ENCODE data around the gene OSER1.

OSER1 gene

DNA sequence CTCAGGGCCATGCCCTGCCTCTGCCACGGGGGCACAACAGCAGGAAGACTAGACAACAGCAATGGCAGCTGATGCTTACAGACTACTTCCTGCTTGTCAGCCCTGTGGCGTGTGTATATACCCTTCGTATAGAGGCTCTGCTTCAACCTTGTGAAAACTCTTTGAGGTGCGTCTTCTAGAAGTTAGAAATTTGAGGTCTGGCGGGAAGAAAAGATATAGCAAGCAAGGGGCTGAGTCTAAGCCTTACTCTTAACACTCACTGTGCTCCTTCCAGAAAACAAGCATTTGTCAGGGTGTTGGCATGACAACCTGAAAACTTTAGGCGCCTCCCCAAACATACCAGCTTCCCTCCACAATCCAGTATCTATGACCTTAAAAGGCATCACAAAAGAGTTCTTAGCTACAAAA is 56.9 kb downstream of the OSER1 start:
- no peak overlapping the region for H3K4ac ChIP-seq (ENCODE audit: low read depth, low read length)
- H3K27ac ChIP-seq (ENCODE audit: low read depth, low read length), result peak overlapping the region; percentile 7
- no peak overlapping the region for H3K9ac ChIP-seq (ENCODE audit: low read length)
- H4K8ac ChIP-seq (ENCODE audit: low read depth, low read length), result no peak overlapping the region
- H3K36me3 ChIP-seq (ENCODE audit: control insufficient read depth, insufficient read depth, low read length), result no peaks in the 10 kb centered on the region
- WGBS (ENCODE audit: extremely low coverage, insufficient coverage, low lambda C conversion rate), result no CpG with 5 or more reads among the region's 6 CpGs
- no peak overlapping the region for H3K18ac ChIP-seq (ENCODE audit: low read length)
- H3K4me3 ChIP-seq (ENCODE audit: low read length), result no peak overlapping the region
- H3K79me1 ChIP-seq (ENCODE audit: low read length), result no peaks in the 10 kb centered on the region
- H2BK5ac ChIP-seq (ENCODE audit: low read length), result no peak overlapping the region
- H3K23ac ChIP-seq (ENCODE audit: low read length), result no peak overlapping the region
- H4K5ac ChIP-seq (ENCODE audit: low read length), result no peak overlapping the region
- peak; percentile 87 for DNase-seq
- H2AK5ac ChIP-seq (ENCODE audit: low read length), result no peak overlapping the region
- H2BK15ac ChIP-seq (replicated peaks; ENCODE audit: low read depth), result no peak overlapping the region
- H3K4me2 ChIP-seq (ENCODE audit: low read length), result no peak overlapping the region
- H3K56ac ChIP-seq (ENCODE audit: low read length), result no peak overlapping the region
- H3K4me1 ChIP-seq (ENCODE audit: control insufficient read depth, low read depth, low read length), result no peaks in the 10 kb centered on the region
- no peaks in the 10 kb centered on the region for H3K27me3 ChIP-seq (ENCODE audit: insufficient read depth, low read length, poor library complexity)
- H2BK120ac ChIP-seq (ENCODE audit: low read depth, low read length), result no peak overlapping the region
- H3K79me2 ChIP-seq (ENCODE audit: control insufficient read depth, insufficient read depth, low read length), result no peaks in the 10 kb centered on the region

DNA sequence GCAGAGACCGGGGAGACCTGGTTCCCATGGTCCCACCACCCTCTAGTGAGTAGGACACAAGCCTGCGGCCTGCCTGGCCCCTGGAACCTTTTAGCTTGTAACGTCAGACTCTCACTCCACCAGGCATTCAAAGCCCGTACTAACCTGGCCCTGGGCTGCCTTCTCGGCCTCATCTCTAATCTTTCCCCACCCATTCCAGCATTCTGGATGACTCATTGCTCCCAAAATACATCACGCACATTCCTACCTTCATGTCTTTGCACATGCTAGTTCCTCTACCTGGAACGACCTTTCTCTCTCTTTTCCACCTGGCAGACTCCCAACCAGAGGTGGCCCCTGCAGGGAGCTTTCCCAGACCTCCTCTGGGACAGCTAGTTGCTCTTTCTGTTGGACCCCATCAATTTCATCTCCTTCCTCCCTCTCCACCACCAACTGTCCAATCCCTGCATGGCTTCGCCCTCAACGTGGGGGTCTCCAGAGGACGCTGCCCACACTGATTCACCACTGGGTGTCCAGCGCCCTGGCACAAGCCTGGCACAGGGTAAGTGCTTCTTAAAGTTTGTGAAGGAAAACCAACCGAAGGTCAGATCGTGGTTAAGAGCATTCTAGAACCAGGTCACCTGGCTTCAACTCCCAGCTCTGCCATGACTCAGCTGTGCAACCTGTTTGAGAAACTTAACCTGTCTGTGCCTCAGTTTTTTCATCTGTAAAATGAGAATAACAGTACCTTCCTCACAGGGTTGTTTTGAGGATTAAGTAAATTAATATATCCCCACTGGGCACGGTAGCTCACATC is 58.8 kb downstream of the OSER1 start:
- Histone ChIP-seq H3K36me3 (ENCODE audit: control insufficient read depth, insufficient read depth, low read length) (no peaks in the 10 kb centered on the region), H3K79me1 (ENCODE audit: low read length) (no peaks in the 10 kb centered on the region), H3K9ac (ENCODE audit: low read length) (no peak overlapping the region), H3K27ac (ENCODE audit: low read depth, low read length) (no peak overlapping the region), H3K23ac (ENCODE audit: low read length) (no peak overlapping the region), H3K4me1 (ENCODE audit: control insufficient read depth, low read depth, low read length) (no peaks in the 10 kb centered on the region), H4K5ac (ENCODE audit: low read length) (no peak overlapping the region), H3K4me3 (ENCODE audit: low read length) (no peak overlapping the region), H3K4me2 (ENCODE audit: low read length) (no peak overlapping the region), H3K79me2 (ENCODE audit: control insufficient read depth, insufficient read depth, low read length) (no peaks in the 10 kb centered on the region), H3K18ac (ENCODE audit: low read length) (no peak overlapping the region), H4K8ac (ENCODE audit: low read depth, low read length) (no peak overlapping the region), H3K4ac (ENCODE audit: low read depth, low read length) (no peak overlapping the region), H3K27me3 (ENCODE audit: insufficient read depth, low read length, poor library complexity) (no peaks in the 10 kb centered on the region), H2BK120ac (ENCODE audit: low read depth, low read length) (no peak overlapping the region), H3K56ac (ENCODE audit: low read length) (no peak overlapping the region), H2BK5ac (ENCODE audit: low read length) (no peak overlapping the region), H2BK15ac (replicated peaks; ENCODE audit: low read depth) (no peak overlapping the region), H2AK5ac (ENCODE audit: low read length) (no peak overlapping the region)
- WGBS (ENCODE audit: extremely low coverage, insufficient coverage, low lambda C conversion rate), result no CpG with 5 or more reads among the region's 14 CpGs
- DNase-seq, result peak; percentile 66

DNA sequence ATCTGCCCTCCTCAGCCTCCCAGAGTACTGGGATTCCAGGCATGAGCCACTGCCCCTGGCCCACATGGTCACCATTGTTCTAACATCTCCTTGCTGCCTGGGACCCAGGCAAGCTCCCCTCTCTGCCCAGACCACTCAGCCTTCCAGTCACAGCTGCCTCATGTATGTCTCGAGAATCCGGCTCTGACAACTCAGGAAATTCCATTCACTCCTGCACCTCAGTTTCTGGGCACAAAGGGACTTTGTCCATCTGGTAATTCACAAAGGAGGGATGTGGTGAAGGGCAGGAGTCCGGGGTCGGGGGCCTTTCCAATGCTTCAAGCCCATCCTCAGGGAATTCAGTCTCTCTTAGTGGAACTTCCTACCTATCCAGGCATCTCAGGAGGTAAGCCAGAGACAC is 64.3 kb downstream of the OSER1 start:
- no peak overlapping the region for H4K5ac ChIP-seq (ENCODE audit: low read length)
- H3K4me2 ChIP-seq (ENCODE audit: low read length), result no peak overlapping the region
- no peak overlapping the region for H3K56ac ChIP-seq (ENCODE audit: low read length)
- no peak overlapping the region for H3K27ac ChIP-seq (ENCODE audit: low read depth, low read length)
- no peak overlapping the region for H3K18ac ChIP-seq (ENCODE audit: low read length)
- no peak overlapping the region for H3K4me3 ChIP-seq (ENCODE audit: low read length)
- WGBS (ENCODE audit: extremely low coverage, insufficient coverage, low lambda C conversion rate), result no CpG with 5 or more reads among the region's 4 CpGs
- no peaks in the 10 kb centered on the region for H3K36me3 ChIP-seq (ENCODE audit: control insufficient read depth, insufficient read depth, low read length)
- H2AK5ac ChIP-seq (ENCODE audit: low read length), result no peak overlapping the region
- no peak overlapping the region for H2BK15ac ChIP-seq (replicated peaks; ENCODE audit: low read depth)
- no peaks in the 10 kb centered on the region for H3K79me2 ChIP-seq (ENCODE audit: control insufficient read depth, insufficient read depth, low read length)
- no peak for DNase-seq
- no peak overlapping the region for H4K8ac ChIP-seq (ENCODE audit: low read depth, low read length)
- no peaks in the 10 kb centered on the region for H3K27me3 ChIP-seq (ENCODE audit: insufficient read depth, low read length, poor library complexity)
- H3K23ac ChIP-seq (ENCODE audit: low read length), result no peak overlapping the region
- no peak overlapping the region for H2BK120ac ChIP-seq (ENCODE audit: low read depth, low read length)
- H2BK5ac ChIP-seq (ENCODE audit: low read length), result no peak overlapping the region
- H3K79me1 ChIP-seq (ENCODE audit: low read length), result no peaks in the 10 kb centered on the region
- H3K9ac ChIP-seq (ENCODE audit: low read length), result no peak overlapping the region
- H3K4ac ChIP-seq (ENCODE audit: low read depth, low read length), result no peak overlapping the region
- no peaks in the 10 kb centered on the region for H3K4me1 ChIP-seq (ENCODE audit: control insufficient read depth, low read depth, low read length)
